GM19395 (cell line): ENCODE data around the gene SCP2D1.
A peak's percentile ranks its signal among the peaks of the same experiment; 100 is the strongest.
"Not testable (repeated sequence)": the region's sequence is repeated elsewhere in the genome, so short reads cannot be mapped to it uniquely, and the experiment has no call there.

ENCODE experiments used
- ATAC-seq: cut with Tn5 transposase; IDR thresholded peaks from one replicate; pipeline ENCODE4 v1.9.1; 2021; ENCODE audit warnings: mild to moderate bottlenecking, moderate library complexity; ENCODE audit not compliant: unreplicated experiment

The SCP2D1 gene

GRCh38 chr20:18813483-18813882 is at the start of gene SCP2D1:
Gene SCP2D1, plus strand, starts transcription at chr20:18813783. Its CDS starts 33 bp downstream, at chr20:18813816.
- ATAC-seq, result no peak

- ATAC-seq, result no peak
Observed at GRCh38 chr20:18767676-18768075, 45.9 kb upstream of the SCP2D1 start.

GRCh38 chr20:18773566-18773965 is 40.0 kb upstream of the SCP2D1 start:
- no peak for ATAC-seq

- no peak for ATAC-seq
Observed at GRCh38 chr20:18774207-18774606, 39.4 kb upstream of the SCP2D1 start.

GRCh38 chr20:18775633-18776032 is 38.0 kb upstream of the SCP2D1 start:
- no peak for ATAC-seq

GRCh38 chr20:18778690-18779392 is 34.7 kb upstream of the SCP2D1 start:
- ATAC-seq, result no peak

GRCh38 chr20:18780385-18781130 is 33.0 kb upstream of the SCP2D1 start:
- ATAC-seq, result no peak

- no peak for ATAC-seq
Observed at GRCh38 chr20:18781509-18781908, 32.1 kb upstream of the SCP2D1 start.

- no peak for ATAC-seq
Observed at GRCh38 chr20:18783385-18783959, 30.1 kb upstream of the SCP2D1 start.

- not testable (repeated sequence) for ATAC-seq
Observed at GRCh38 chr20:18787046-18787445, 26.5 kb upstream of the SCP2D1 start.

- ATAC-seq, result no peak
Observed at GRCh38 chr20:18788021-18788420, 25.6 kb upstream of the SCP2D1 start.

GRCh38 chr20:18790787-18791186 is 22.8 kb upstream of the SCP2D1 start:
- ATAC-seq, result no peak

GRCh38 chr20:18793625-18794427 is 19.8 kb upstream of the SCP2D1 start:
- peak; percentile 99 for ATAC-seq

GRCh38 chr20:18794428-18794787 is 19.2 kb upstream of the SCP2D1 start:
- peak; percentile 22 for ATAC-seq

- ATAC-seq, result no peak
Observed at GRCh38 chr20:18795366-18795765, 18.2 kb upstream of the SCP2D1 start.

GRCh38 chr20:18796282-18796833 is 17.2 kb upstream of the SCP2D1 start:
- ATAC-seq, result no peak

- no peak for ATAC-seq
Observed at GRCh38 chr20:18801516-18801915, 12.1 kb upstream of the SCP2D1 start.

- no peak for ATAC-seq
Observed at GRCh38 chr20:18802012-18802634, 11.5 kb upstream of the SCP2D1 start.

- no peak for ATAC-seq
Observed at GRCh38 chr20:18805881-18806280, 7.7 kb upstream of the SCP2D1 start.

GRCh38 chr20:18808712-18809111 is 4.9 kb upstream of the SCP2D1 start:
- ATAC-seq, result no peak
